ENCODE measurements around the gene KRTAP4-16. TPM values are rescaled to one million over a fixed set of nuclear protein-coding genes. Genes with fewer than 3 reads are reported as not detected.
"Not testable (repeated sequence)": the region's sequence is repeated elsewhere in the genome, so short reads cannot be mapped to it uniquely, and the experiment has no call there.

KRTAP4-16 gene
- not detected for total RNA-seq (ENCODE audit: insufficient read depth, low replicate concordance)

DNA sequence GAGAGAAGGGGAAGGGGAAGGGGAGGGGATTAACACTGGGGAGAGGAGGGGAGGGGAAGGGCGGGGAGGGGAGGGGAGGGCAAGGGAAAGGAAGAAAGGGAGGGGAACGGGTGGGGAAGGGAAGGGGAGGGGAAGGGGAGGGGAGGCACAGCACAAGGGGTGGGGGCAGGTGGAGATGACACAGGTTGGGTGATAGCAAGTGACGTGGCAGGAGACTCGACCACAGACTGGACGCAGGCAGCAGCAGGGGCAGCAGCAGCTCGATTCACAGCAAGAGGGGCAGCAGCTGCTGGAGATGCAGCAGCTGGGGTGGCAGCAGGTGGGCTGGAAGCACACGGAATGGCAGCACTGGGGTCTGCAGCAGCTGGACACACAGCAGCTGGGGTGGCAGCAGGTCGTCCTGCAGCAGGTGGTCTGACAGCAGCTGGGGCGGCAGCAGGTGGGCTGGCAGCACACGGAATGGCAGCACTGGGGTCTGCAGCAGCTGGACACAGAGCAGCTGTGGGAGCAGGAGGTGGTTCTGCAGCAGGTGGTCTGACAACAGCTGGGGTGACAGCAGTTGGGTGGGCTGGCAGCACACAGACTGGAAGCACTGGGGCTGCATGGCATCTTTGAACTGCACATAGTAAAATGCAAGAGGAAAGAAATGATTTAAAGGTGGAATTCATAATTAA is at the start of gene KRTAP4-16:
KRTAP4-16 (minus strand) TSS at position 624 of the 674 bp plus-strand sequence; CDS start at position 624, 0 bp downstream.
- no peak for DNase-seq (ENCODE audit: low spot score)

- DNase-seq (ENCODE audit: low spot score): no peak
Measured at GRCh38 chr17:41151525-41151924, 49.5 kb upstream of the KRTAP4-16 start.

GRCh38 chr17:41150026-41150425 is 48.0 kb upstream of the KRTAP4-16 start:
- DNase-seq (ENCODE audit: low spot score): no peak

DNA sequence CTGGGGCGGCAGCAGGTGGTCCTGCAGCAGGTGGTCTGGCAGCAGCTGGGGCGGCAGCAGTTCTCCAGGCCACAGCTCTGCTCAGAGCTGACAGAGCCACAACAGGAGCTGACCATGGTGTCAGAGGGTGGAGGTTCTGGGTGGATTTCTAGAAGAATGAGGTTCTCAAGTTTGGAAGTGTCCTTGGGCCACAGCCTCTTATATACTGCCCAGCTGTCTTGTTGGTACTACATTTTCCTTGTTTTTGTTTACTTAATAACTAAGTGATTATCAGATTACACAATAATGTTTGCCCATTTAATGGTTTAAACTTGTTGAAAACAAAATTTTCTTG is 47.6 kb upstream of the KRTAP4-16 start, which contains the start of gene KRTAP4-5:
KRTAP4-5 (minus strand) TSS at position 174 of the 334 bp plus-strand sequence; CDS start at position 116, 58 bp downstream.
- DNase-seq (ENCODE audit: low spot score): no peak

GRCh38 chr17:41148971-41149651 is 47.1 kb upstream of the KRTAP4-16 start:
- not testable (repeated sequence) for DNase-seq (ENCODE audit: low spot score)

DNA sequence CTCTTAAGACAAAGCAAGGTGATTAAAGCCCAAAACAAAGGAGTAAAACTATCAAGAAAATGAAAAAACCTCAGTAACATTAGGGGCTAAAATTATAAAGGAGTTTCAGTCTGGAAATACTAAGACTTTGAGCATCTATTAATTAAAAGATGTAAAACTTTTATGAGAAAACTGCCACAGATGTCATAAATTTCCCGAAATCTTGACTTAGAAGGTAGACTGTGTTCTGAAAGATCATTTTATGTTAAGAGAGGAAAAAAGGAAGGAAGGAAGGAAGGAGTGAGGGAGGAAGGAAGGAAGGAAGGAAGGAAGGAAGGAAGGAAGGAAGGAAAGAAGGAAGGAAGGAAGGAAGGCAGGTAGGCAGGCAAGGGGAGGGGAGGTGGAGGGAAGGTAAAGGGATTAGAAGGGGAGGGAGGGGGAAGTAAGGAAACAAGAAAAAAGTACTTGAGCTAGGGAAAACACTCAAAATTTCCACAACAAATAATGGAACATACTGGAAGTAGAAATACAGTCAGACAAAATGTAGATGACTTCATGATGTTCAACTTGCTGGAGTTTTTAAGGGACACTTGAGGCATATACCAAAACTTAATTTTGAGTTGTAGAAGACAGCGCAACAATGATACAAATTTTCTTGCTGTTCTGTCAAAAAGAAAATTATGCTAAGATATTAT is 45.7 kb upstream of the KRTAP4-16 start:
- no peak for DNase-seq (ENCODE audit: low spot score)

- DNase-seq (ENCODE audit: low spot score): no peak
Measured at GRCh38 chr17:41145261-41145660, 43.3 kb upstream of the KRTAP4-16 start.

GRCh38 chr17:41144846-41145245 is 42.8 kb upstream of the KRTAP4-16 start:
- DNase-seq (ENCODE audit: low spot score): no peak

DNA sequence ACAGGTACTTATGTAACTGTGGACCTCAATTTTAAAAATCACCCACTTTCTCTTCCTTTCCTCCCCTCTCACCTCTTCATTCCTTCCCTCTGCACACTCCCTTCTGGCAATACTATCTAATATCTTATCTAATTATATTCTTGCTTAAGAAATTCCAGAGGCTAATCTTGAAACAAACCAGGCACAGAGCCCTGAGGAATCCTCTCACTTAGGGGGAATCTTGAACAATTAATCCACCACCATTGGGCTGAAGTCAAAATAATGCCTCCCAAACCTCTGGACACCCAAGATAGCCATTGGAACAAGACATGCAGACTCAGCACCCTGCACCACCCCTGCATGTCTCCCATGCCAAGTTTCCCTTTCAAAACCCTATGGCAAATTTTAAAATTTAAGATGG is 39.4 kb upstream of the KRTAP4-16 start:
- no peak for DNase-seq (ENCODE audit: low spot score)

DNA sequence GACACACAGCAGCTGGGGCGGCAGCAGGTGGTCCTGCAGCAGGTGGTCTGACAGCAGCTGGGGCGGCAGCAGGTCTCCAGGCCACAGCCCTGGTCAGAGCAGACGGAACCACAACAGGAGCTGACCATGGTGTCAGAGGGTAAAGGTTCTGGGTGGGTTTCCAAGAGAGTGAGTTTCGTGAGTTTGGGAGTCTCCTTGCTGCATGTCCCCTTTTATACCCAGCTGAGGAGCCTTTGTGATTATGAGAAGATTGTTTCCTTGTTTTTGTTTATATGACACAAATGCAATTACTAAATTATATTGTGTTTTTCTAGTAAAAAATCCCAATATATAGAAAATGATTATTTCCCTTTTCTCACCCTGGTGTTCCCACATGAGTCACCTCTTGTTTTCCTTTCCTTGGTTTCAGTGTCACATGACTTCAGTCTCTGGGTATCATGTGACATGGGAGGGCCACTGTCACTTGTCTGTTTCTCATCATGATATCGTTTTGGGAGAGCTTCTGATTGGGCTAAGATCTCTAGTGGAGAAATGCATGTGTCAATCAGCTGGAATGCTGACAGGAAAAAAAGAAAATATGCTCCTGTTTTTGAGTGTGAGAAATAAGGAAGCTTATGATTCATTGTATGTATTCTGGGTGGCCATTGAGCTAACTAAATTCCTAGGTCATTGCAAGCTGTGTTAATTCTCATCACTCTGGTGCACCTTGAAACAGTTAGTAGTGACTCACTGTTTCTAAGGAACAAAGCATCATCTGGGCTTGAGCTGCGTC is 38.5 kb upstream of the KRTAP4-16 start, which contains the start of gene KRTAP4-6:
KRTAP4-6 (minus strand) TSS at position 185 of the 772 bp plus-strand sequence; CDS start at position 128, 57 bp downstream.
- DNase-seq (ENCODE audit: low spot score): no peak

GRCh38 chr17:41139865-41140264 is 37.9 kb upstream of the KRTAP4-16 start:
- not testable (repeated sequence) for DNase-seq (ENCODE audit: low spot score)

GRCh38 chr17:41133880-41134735 is 32.1 kb upstream of the KRTAP4-16 start:
- no peak for DNase-seq (ENCODE audit: low spot score)

GRCh38 chr17:41131979-41132378 is 30.0 kb upstream of the KRTAP4-16 start:
- DNase-seq (ENCODE audit: low spot score): no peak

- no peak for DNase-seq (ENCODE audit: low spot score)
Measured at GRCh38 chr17:41127371-41127770, 25.4 kb upstream of the KRTAP4-16 start.

GRCh38 chr17:41126412-41126811 is 24.4 kb upstream of the KRTAP4-16 start:
- no peak for DNase-seq (ENCODE audit: low spot score)

DNA sequence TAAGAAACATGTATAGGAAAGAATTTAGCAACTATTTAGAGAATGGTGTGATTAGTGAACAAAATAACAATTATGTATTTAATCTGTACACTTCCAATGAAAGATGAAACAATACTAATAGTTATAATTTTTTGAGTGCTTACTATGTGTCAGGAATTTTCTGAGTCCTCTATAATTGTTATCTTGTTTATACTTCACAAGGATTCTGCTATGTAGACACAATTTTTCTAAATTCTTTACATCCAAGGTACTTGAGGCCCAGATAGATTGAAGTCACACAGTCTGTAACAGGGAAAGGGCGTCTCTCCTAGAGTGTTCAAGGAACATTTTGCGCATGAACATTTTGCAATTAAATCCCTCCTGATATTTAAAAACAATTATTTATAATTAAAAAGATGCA is 23.1 kb upstream of the KRTAP4-16 start:
- no peak for DNase-seq (ENCODE audit: low spot score)

- DNase-seq (ENCODE audit: low spot score): not testable (repeated sequence)
Measured at GRCh38 chr17:41123991-41124371, 22.0 kb upstream of the KRTAP4-16 start, which contains the start of gene KRTAP4-12. KRTAP4-12 (minus strand) TSS chr17:41124182; CDS start chr17:41124122, 60 bp downstream.

DNA sequence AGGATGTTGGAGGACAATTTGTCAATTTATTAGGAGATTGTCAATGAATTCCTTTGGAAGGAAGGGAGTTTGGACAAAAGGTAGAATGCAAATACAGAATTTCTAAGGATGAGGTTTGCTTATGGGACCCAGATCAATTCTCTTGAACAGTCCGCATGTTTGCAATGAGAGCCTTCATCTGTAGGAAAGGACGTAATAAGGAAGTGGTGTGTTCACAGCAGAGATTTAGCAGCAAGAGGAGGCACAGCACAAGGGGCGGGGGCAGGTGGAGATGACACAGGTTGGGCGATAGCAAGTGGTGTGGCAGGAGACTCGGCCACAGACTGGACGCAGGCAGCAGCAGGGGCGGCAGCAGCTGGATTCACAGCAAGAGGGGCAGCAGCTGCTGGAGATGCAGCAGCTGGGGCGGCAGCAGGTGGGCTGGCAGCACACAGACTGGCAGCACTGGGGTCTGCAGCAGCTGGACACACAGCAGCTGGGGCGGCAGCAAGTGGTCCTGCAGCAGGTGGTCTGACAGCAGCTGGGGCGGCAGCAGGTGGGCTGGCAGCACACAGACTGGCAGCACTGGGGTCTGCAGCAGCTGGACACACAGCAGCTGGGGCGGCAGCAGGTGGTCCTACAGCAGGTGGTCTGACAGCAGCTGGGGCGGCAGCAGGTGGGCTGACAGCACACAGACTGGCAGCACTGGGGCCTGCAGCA is 21.4 kb upstream of the KRTAP4-16 start:
- DNase-seq (ENCODE audit: low spot score): not testable (repeated sequence)

GRCh38 chr17:41121742-41122141 is 19.7 kb upstream of the KRTAP4-16 start:
- DNase-seq (ENCODE audit: low spot score): no peak
